SU-DHL-6 (cell line): ENCODE data around the gene API5.

Source experiments
- H2AFZ ChIP-seq: fragments of 200-600 bp; sonication (generic); 2 replicates; pipeline ENCODE4 v1.6.1; 2014; ENCODE audit warnings: low read depth, mild to moderate bottlenecking, moderate library complexity, mixed read lengths, antibody characterized with exemption, low read length; ENCODE audit not compliant: severe bottlenecking
- H3F3A ChIP-seq: fragments of 200-600 bp; shearing (Covaris generic); 2 replicates; pipeline ENCODE4 v1.6.0; 2016; ENCODE audit warnings: antibody characterized with exemption, mild to moderate bottlenecking; ENCODE audit not compliant: insufficient read depth
- H3K27ac ChIP-seq: fragments of 200-600 bp; sonication (generic); 2 replicates; pipeline ENCODE4 v1.5.1; 2016; ENCODE audit warnings: low read depth, mild to moderate bottlenecking, low read length, moderate library complexity, mixed read lengths
- H3K27me3 ChIP-seq: fragments of 200-600 bp; sonication (generic), shearing (Covaris generic); 2 replicates; pipeline ENCODE4 v1.6.0; 2014; ENCODE audit warnings: mild to moderate bottlenecking, low read length
- H3K36me3 ChIP-seq: fragments of 200-600 bp; sonication (generic); 2 replicates; pipeline ENCODE4 v1.6.1; 2014; ENCODE audit warnings: mild to moderate bottlenecking, low read length, mixed read lengths
- H3K4me2 ChIP-seq: fragments of 300-600, 200-600 bp; shearing (Covaris generic), sonication (generic); 2 replicates; pipeline ENCODE4 v1.6.0; 2014; ENCODE audit warnings: low read length, low read depth, mild to moderate bottlenecking; ENCODE audit not compliant: poor library complexity, severe bottlenecking
- H3K4me3 ChIP-seq: fragments of 200-600 bp; sonication (generic); 2 replicates; pipeline ENCODE4 v1.5.1; 2014; ENCODE audit warnings: antibody characterized with exemption, low read length, mild to moderate bottlenecking, mixed read lengths; ENCODE audit not compliant: insufficient read depth, poor library complexity, severe bottlenecking
- H3K79me2 ChIP-seq: fragments of 200-600 bp; sonication (generic); 2 replicates; pipeline ENCODE4 v1.6.1; 2014; ENCODE audit warnings: mild to moderate bottlenecking, low read length, moderate library complexity; ENCODE audit not compliant: insufficient read depth
- H3K9ac ChIP-seq: fragments of 200-600 bp; sonication (generic); 2 replicates; pipeline ENCODE4 v1.7.0; 2014; ENCODE audit warnings: mild to moderate bottlenecking, low read length
- H3K9me2 ChIP-seq: fragments of 200-600 bp; sonication (generic); replicated peaks from 2 replicates; pipeline ENCODE4 v1.6.1; 2014; ENCODE audit warnings: low read length; ENCODE audit not compliant: insufficient read depth
- H3K9me3 ChIP-seq: fragments of 200-600 bp; sonication (generic); 2 replicates; pipeline ENCODE4 v1.6.1; 2014; ENCODE audit warnings: low read length, mixed read lengths; ENCODE audit not compliant: insufficient read depth
- H4K20me1 ChIP-seq: fragments of 200-600 bp; sonication (generic); 2 replicates; pipeline ENCODE4 v1.6.1; 2014; ENCODE audit warnings: low read depth, mild to moderate bottlenecking, antibody characterized with exemption, low read length, moderate library complexity, mixed read lengths
- CTCF ChIP-seq: fragments of 200-600 bp; sonication (generic); IDR thresholded peaks from one replicate; pipeline ENCODE4 v1.5.1; 2017; ENCODE audit warnings: antibody characterized with exemption, mild to moderate bottlenecking, low read length, moderate library complexity; ENCODE audit not compliant: insufficient read depth, poor library complexity, severe bottlenecking
- EZH2phosphoT487 ChIP-seq: fragments of 200-600 bp; sonication (generic), shearing (Covaris generic); conservative IDR thresholded peaks from 2 replicates; pipeline ENCODE4 v1.6.1; 2018; ENCODE audit warnings: mild to moderate bottlenecking, antibody characterized with exemption, low read length, moderate library complexity, mixed read lengths

Gene API5

DNA sequence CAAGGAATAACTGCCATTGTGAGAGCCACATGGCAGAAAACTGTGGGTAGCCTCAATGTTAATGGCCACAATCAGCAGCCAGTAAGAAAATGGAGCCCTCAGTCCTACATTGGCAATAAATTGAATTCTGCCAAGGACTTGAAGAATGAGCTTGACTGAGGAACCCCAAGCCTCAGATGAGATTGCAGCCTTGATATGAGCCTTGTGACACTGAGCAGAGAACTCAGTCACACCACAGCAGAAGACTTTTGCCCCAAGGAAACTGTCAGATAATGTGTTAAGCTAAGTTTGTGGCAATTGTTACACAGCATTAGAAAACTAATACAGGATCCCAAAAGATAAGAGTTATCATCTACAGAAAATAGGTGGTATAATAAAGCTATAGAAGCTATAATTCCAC lies 44.5 kb downstream of the API5 start:
- H3K27ac ChIP-seq: no peak overlapping the region
- H3K36me3 ChIP-seq: no peaks in the 10 kb centered on the region

GRCh38 chr11:43358279-43358800 lies 46.5 kb downstream of the API5 start:
- no peak for TF ChIP-seq CTCF
- TF ChIP-seq EZH2phosphoT487: no peak
- Histone ChIP-seq H3K9me3 (no peaks in the 10 kb centered on the region), H4K20me1 (no peaks in the 10 kb centered on the region; the same call in 1 of the 2 replicates), H3F3A (no peaks in the 10 kb centered on the region), H3K4me2 (peak overlapping the region; percentile 89), H3K4me3 (peak overlapping the region; percentile 92), H3K27me3 (no peaks in the 10 kb centered on the region), H3K79me2 (peaks cover 44% of the 10 kb centered on the region), H3K9me2 (no peaks in the 10 kb centered on the region), H2AFZ (peak overlapping the region; percentile 95), H3K36me3 (no peaks in the 10 kb centered on the region), H3K27ac (peak overlapping the region; percentile 55), H3K9ac (peak overlapping the region; percentile 84)

More for the DNA sequence above, 44.5 kb downstream of the API5 start:
- Histone ChIP-seq H3K4me3 (no peak overlapping the region), H3K79me2 (peaks cover 24% of the 10 kb centered on the region), H4K20me1 (no peaks in the 10 kb centered on the region; the same call in 1 of the 2 replicates), H3K9me2 (no peaks in the 10 kb centered on the region), H3K9ac (no peak overlapping the region), H3F3A (no peaks in the 10 kb centered on the region), H2AFZ (no peak overlapping the region), H3K4me2 (no peak overlapping the region), H3K9me3 (no peaks in the 10 kb centered on the region), H3K27me3 (no peaks in the 10 kb centered on the region)
- no peak for TF ChIP-seq CTCF
- TF ChIP-seq EZH2phosphoT487: no peak

- H3K36me3 ChIP-seq: no peaks in the 10 kb centered on the region
- no peaks in the 10 kb centered on the region; the same call in 1 of the 2 replicates for H4K20me1 ChIP-seq
- H3K9me3 ChIP-seq: no peaks in the 10 kb centered on the region
- peak within 1 kb of the TSS; percentile 89 for H3K4me2 ChIP-seq
- H3F3A ChIP-seq: no peaks in the 10 kb centered on the region
- peak within 1 kb of the TSS; percentile 95 for H2AFZ ChIP-seq
- no peaks in the 10 kb centered on the region for H3K9me2 ChIP-seq
- TF ChIP-seq CTCF (no peak), EZH2phosphoT487 (no peak)
- H3K4me3 ChIP-seq: peak within 1 kb of the TSS; percentile 92
- peaks cover 50% of the 10 kb centered on the region for H3K79me2 ChIP-seq
- peak within 1 kb of the TSS; percentile 84 for H3K9ac ChIP-seq
- H3K27ac ChIP-seq: peak within 1 kb of the TSS; percentile 70
- H3K27me3 ChIP-seq: no peaks in the 10 kb centered on the region
Measured at GRCh38 chr11:43358801-43359421, 47.1 kb downstream of the API5 start, which contains the start of gene TTC17. Gene TTC17, plus strand, starts transcription at chr11:43358920. Its CDS starts 35 bp downstream, at chr11:43358955.
